Activated T-helper 1 cell treated with anti-CD3 and anti-CD28 coated beads, Interleukin-12 subunit alpha, Interleukin-12 subunit beta, Interleukin-2, Interleukin-4 antibody, amounts not matched to agents 30 ng/mL and 10 ng/mL and 1 ng/mL, durations not matched to agents 14 hours and 24 hours and 36 hours (primary cell): Measurements from ENCODE around the gene PRUNE2. TPM values are rescaled to one million over a fixed set of nuclear protein-coding genes. Genes with fewer than 3 reads are reported as not detected.
"Not testable (repeated sequence)": the region's sequence is repeated elsewhere in the genome, so short reads cannot be mapped to it uniquely, and the experiment has no call there.

ENCODE experiments used
- DNase-seq: peaks from one replicate; pipeline ENCODE4 v3.0.0; 2021; ENCODE audit warnings: low spot score
- H3K27ac Mint-ChIP-seq: one replicate; pipeline ENCODE4 v1.8.0; 2021; ENCODE audit warnings: mild to moderate bottlenecking, mixed read lengths
- H3K27me3 Mint-ChIP-seq: one replicate; pipeline ENCODE4 v1.8.0; 2022; ENCODE audit warnings: mild to moderate bottlenecking, moderate library complexity, mixed read lengths; ENCODE audit not compliant: insufficient read depth
- H3K36me3 Mint-ChIP-seq: one replicate; pipeline ENCODE4 v1.8.0; 2021; ENCODE audit warnings: low read depth, mixed read lengths
- H3K4me1 Mint-ChIP-seq: one replicate; pipeline ENCODE4 v1.8.0; 2021; ENCODE audit warnings: low read depth, mixed read lengths
- H3K4me3 Mint-ChIP-seq: one replicate; pipeline ENCODE4 v1.8.0; 2021; ENCODE audit warnings: mild to moderate bottlenecking, moderate library complexity, mixed read lengths
- H3K9me3 Mint-ChIP-seq: one replicate; pipeline ENCODE4 v1.8.0; 2021; ENCODE audit warnings: mixed read lengths
- intact Hi-C: fragments of 100-400 bp; cut with micrococcal nuclease; formaldehyde crosslinking; loops from one replicate; pipeline ENCODE4 v1.15.1; 2024
- total RNA-seq: library from RNA; stranded (reverse); gene quantifications from 2 replicates; pipeline ENCODE4 v1.2.3, GENCODE V29; 2022

PRUNE2 gene
- total RNA-seq, 1 donor from 2014 or later = 0.57 TPM

DNA sequence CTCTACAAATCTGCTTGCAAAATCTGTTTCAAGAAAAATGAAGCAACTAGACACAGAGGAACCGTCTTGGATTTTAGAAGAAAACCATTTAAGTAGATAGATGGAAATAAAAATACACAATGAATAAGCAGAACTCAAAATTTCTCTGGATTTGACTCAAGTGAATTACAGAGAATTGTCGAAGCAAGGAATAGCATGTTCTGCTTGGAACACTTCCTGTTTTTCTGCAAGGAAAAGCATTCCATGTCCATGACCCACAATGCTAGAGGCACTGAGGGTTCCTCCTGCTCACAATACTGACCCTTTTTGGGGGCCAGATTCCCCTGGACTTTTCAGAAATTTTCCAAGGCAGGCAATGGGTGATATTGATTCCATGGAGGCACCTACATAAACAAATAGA, 29.8 kb downstream of the PRUNE2 start:
- intact Hi-C loops = no loop called here
- peaks cover 6% of the 10 kb centered on the region for H3K27me3 Mint-ChIP-seq
- H3K4me3 Mint-ChIP-seq = no peak overlapping the region
- H3K36me3 Mint-ChIP-seq = no peaks in the 10 kb centered on the region
- DNase-seq = no peak
- no peaks in the 10 kb centered on the region for H3K9me3 Mint-ChIP-seq
- H3K4me1 Mint-ChIP-seq = no peaks in the 10 kb centered on the region
- no peak overlapping the region for H3K27ac Mint-ChIP-seq

DNA sequence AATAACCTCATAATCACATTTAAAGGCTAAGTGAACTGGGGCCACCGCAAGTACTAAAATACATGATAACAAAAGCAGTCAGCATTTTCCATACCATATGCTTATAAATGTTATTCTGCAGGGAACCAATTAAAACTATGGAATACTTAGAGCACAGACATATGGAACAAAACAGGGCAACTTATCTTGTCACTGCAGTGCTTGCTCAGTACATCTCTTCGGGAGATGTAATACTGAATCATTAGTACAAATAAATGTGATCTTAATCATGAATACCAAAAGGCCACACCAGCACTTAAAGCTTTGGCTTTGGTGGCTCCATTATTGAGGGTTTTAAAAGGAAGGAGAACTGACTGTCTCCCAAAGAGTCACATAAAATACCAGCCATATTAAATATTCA, 32.1 kb downstream of the PRUNE2 start:
- H3K27me3 Mint-ChIP-seq = peaks cover 8% of the 10 kb centered on the region
- no peak overlapping the region for H3K4me3 Mint-ChIP-seq
- intact Hi-C loops = no loop called here
- no peaks in the 10 kb centered on the region for H3K36me3 Mint-ChIP-seq
- DNase-seq = no peak
- no peaks in the 10 kb centered on the region for H3K9me3 Mint-ChIP-seq
- no peaks in the 10 kb centered on the region for H3K4me1 Mint-ChIP-seq
- H3K27ac Mint-ChIP-seq = no peak overlapping the region

DNA sequence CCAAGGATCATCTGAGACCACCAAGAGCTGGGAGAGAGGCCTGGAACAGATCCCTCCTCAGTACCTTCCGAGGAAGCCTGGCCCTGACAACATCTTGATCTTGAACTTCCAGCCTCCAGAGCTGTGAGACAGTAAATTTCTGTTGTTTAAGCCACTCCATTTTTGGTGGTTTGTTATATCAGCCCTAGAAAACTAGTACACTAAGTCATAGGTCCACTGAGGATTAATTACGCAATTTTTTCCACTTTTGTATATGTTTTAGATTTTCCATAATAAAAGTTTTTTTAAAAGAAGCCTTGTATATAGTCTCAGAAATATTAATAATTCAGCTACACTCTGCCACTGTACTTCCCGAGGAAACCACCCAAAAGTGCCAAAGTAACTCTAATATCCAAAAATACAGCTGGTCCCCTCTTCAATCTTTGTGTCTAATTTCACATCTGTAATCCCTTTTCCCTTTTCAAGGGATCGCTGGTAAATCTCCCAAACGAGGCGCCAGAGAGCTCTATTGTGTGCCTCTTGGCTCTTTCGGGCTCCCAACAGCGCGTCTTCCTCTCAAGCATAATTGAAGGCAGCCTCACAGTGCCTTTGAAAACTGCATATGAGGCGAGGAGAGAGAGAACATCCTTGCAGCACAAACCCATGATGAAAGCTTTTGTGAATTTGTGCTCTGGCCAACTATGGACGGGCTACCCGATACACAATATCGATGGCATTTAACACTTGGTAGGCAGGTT, 32.7 kb downstream of the PRUNE2 start:
- DNase-seq = no peak
- no peak overlapping the region for H3K4me3 Mint-ChIP-seq
- H3K27me3 Mint-ChIP-seq = peaks cover 8% of the 10 kb centered on the region
- H3K4me1 Mint-ChIP-seq = no peaks in the 10 kb centered on the region
- no peak overlapping the region for H3K27ac Mint-ChIP-seq
- H3K9me3 Mint-ChIP-seq = no peaks in the 10 kb centered on the region
- intact Hi-C loops = no loop called here
- no peaks in the 10 kb centered on the region for H3K36me3 Mint-ChIP-seq

DNA sequence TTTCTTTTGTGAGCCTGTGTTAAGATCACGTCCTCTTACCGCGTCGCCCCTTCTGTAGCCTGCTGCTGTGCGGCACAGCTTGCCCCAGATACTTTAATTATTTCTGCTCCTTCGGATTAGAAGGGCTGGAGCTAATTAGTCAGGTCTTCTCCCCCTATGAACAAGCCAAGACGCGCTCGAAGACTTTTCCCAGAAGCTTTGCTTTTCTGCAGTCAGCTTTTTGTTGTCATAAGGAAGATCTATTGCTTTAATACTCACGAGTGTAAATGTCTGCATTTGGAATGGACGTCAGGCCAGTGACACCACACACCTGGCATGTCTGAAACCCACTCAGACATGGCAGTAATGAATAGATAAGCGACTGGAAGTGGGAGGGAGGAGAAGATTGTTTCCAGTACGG, 37.0 kb downstream of the PRUNE2 start:
- intact Hi-C loops = no loop called here
- no peaks in the 10 kb centered on the region for H3K4me1 Mint-ChIP-seq
- no peak overlapping the region for H3K4me3 Mint-ChIP-seq
- no peak for DNase-seq
- no peaks in the 10 kb centered on the region for H3K9me3 Mint-ChIP-seq
- H3K27ac Mint-ChIP-seq = no peak overlapping the region
- peaks cover 15% of the 10 kb centered on the region for H3K27me3 Mint-ChIP-seq
- H3K36me3 Mint-ChIP-seq = no peaks in the 10 kb centered on the region

- no peak overlapping the region for H3K27ac Mint-ChIP-seq
- H3K4me1 Mint-ChIP-seq = no peaks in the 10 kb centered on the region
- intact Hi-C loops = no loop called here
- no peak for DNase-seq
- peaks cover 10% of the 10 kb centered on the region for H3K27me3 Mint-ChIP-seq
- no peaks in the 10 kb centered on the region for H3K9me3 Mint-ChIP-seq
- H3K36me3 Mint-ChIP-seq = no peaks in the 10 kb centered on the region
- no peak overlapping the region for H3K4me3 Mint-ChIP-seq
Measured at GRCh38 chr9:76866689-76867088, 39.2 kb downstream of the PRUNE2 start.

DNA sequence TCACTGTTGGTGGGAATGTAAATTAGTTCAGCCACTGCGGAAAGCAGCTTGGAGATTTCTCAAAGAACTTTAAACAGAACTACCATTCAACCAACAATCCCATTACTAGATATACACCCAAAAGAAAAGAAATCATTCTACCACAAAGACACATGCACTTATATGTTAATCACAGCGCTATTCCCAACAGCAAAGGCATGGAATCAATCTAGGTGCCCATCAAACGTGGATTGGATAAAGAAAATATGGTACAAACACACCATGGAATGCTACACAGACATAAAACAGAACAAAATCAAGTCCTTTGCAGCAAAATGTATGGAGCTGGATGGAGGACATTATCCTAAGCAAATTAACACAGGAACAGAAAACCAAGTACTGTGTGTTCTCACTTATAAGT, 42.1 kb downstream of the PRUNE2 start:
- intact Hi-C loops = no loop called here
- peaks cover 8% of the 10 kb centered on the region for H3K27me3 Mint-ChIP-seq
- H3K27ac Mint-ChIP-seq = no peak overlapping the region
- H3K36me3 Mint-ChIP-seq = no peaks in the 10 kb centered on the region
- no peak for DNase-seq
- H3K4me1 Mint-ChIP-seq = no peaks in the 10 kb centered on the region
- no peak overlapping the region for H3K4me3 Mint-ChIP-seq
- no peaks in the 10 kb centered on the region for H3K9me3 Mint-ChIP-seq

DNA sequence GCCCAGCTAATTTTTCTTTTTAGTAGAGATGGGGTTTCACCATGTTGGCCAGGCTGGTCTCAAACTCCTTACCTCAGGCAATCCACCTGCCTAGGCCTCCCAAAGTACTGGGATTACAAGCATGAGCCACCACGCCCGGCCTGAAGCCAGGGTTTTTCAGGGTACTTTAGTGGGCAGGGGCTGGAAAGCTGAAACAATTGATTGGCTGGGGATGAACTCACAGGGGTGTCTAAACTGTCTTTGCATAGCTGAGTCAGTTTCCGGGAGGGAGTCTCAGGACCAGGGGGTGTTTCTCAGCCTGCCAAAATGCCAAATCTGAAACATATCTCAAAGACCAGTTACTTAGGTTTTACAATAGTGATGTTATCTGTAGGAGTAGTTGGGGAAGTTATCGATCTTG, 46.1 kb downstream of the PRUNE2 start:
- Mint-ChIP-seq H3K4me3 (no peak overlapping the region), H3K27me3 (peaks cover 2% of the 10 kb centered on the region), H3K27ac (no peak overlapping the region), H3K4me1 (no peaks in the 10 kb centered on the region), H3K36me3 (no peaks in the 10 kb centered on the region), H3K9me3 (peaks cover 6% of the 10 kb centered on the region)
- no peak for DNase-seq
- intact Hi-C loops = no loop called here

DNA sequence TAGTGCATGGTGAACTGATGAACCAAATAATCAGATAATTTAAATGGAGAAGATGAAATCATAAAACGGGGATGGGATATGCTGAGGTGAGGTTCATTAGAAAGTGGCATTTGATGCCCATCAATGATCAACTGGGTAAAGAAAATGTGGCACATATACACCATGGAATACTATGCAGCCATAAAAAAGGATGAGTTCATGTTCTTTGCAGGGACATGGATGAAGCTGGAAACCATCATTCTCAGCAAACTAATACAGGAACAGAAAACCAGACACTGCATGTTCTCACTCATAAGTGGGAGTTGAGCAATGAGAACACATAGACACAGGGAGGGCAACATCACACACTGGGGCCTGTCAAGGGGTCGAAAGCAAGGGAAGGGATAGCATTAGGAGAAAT, 47.7 kb downstream of the PRUNE2 start:
- intact Hi-C loops = not testable (repeated sequence)

DNA sequence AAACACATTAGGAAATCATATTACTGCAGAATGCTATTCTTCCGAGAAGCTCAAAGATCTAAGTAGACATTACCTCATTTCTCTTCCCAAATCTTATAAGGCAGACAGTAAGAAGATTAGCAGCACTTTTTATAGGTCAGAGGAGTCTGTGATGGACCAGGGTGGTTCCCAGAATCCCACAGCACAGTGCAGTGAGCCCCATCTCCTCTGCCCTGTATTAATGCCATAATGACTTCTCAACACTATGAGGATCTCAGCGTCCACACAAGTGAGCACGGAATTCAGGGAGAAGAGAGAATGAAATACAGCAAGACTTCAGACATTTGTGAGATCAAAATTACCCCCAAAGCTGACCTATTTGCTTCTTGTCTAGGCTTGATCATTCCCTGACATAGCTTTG, 49.9 kb downstream of the PRUNE2 start:
- no peak overlapping the region for H3K4me3 Mint-ChIP-seq
- peaks cover 6% of the 10 kb centered on the region for H3K9me3 Mint-ChIP-seq
- no peaks in the 10 kb centered on the region for H3K36me3 Mint-ChIP-seq
- H3K27me3 Mint-ChIP-seq = no peaks in the 10 kb centered on the region
- H3K27ac Mint-ChIP-seq = no peak overlapping the region
- no peak for DNase-seq
- no peaks in the 10 kb centered on the region for H3K4me1 Mint-ChIP-seq
- intact Hi-C loops = no loop called here

More for the DNA sequence above, 47.7 kb downstream of the PRUNE2 start:
- not testable (repeated sequence) for DNase-seq, H3K9me3 Mint-ChIP-seq, H3K36me3 Mint-ChIP-seq, H3K27me3 Mint-ChIP-seq, H3K4me3 Mint-ChIP-seq, H3K4me1 Mint-ChIP-seq, H3K27ac Mint-ChIP-seq

DNA sequence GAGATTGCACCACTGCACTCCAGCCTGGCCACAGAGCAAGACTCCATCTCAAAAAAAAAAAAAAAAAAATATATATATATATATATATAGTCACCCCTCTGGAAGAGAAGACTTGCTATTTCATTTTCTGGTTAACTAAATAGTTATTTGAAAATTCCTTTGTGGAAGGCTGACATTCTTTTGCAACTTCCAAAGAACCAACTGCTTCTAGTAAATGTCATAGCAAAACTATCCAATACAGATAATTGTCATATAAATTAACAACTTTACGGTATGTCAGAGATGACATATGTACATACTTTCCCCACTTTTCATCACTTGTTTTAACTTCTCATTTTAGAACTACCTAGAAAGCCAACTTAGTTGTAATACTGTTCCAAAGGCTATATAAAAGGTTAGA, 50.9 kb downstream of the PRUNE2 start:
- Mint-ChIP-seq H3K4me1 (no peaks in the 10 kb centered on the region), H3K36me3 (no peaks in the 10 kb centered on the region), H3K4me3 (no peak overlapping the region), H3K27ac (no peak overlapping the region), H3K27me3 (no peaks in the 10 kb centered on the region), H3K9me3 (peaks cover 6% of the 10 kb centered on the region)
- no peak for DNase-seq
- intact Hi-C loops = no loop called here

DNA sequence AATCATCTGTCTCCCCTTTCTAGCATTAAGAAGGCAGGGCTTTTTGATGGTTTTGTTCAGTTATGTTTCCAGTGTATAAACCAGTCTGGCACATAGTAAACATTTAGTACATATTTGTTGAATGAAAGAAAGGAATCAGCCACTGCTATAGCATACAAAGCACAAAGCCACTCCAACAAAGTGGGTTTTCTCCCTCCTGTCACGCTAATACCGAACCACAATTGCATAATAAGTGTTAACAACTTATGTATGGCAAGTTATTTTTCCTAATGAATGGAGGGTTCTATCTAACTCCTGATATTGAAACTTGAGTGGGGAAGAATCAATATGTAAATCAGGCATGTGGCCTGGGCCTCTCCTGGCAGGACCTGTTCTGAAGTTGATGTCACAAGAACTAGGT, 53.9 kb downstream of the PRUNE2 start:
- DNase-seq = no peak
- intact Hi-C loops = no loop called here
- Mint-ChIP-seq H3K36me3 (no peaks in the 10 kb centered on the region), H3K27ac (no peak overlapping the region), H3K4me1 (no peaks in the 10 kb centered on the region), H3K9me3 (no peaks in the 10 kb centered on the region), H3K4me3 (no peak overlapping the region), H3K27me3 (no peaks in the 10 kb centered on the region)

- Mint-ChIP-seq H3K4me1 (no peaks in the 10 kb centered on the region), H3K9me3 (no peaks in the 10 kb centered on the region), H3K27ac (no peak overlapping the region), H3K36me3 (no peaks in the 10 kb centered on the region), H3K27me3 (no peaks in the 10 kb centered on the region), H3K4me3 (no peak overlapping the region)
- DNase-seq = no peak
- intact Hi-C loops = no loop called here
Measured at GRCh38 chr9:76846297-76846696, 59.6 kb downstream of the PRUNE2 start.

- no peak for DNase-seq
- H3K4me1 Mint-ChIP-seq = no peaks in the 10 kb centered on the region
- H3K27ac Mint-ChIP-seq = no peak overlapping the region
- H3K36me3 Mint-ChIP-seq = no peaks in the 10 kb centered on the region
- no peak overlapping the region for H3K4me3 Mint-ChIP-seq
- H3K9me3 Mint-ChIP-seq = no peaks in the 10 kb centered on the region
- intact Hi-C loops = no loop called here
- H3K27me3 Mint-ChIP-seq = no peaks in the 10 kb centered on the region
Measured at GRCh38 chr9:76845254-76845653, 60.7 kb downstream of the PRUNE2 start.
